Measurements from ENCODE around the gene MFSD11. TPM values are rescaled to one million over a fixed set of nuclear protein-coding genes. Genes with fewer than 3 reads are reported as not detected.

Gene MFSD11
- total RNA-seq, 1 experiment from 2014 or later = 16.6 TPM

DNA sequence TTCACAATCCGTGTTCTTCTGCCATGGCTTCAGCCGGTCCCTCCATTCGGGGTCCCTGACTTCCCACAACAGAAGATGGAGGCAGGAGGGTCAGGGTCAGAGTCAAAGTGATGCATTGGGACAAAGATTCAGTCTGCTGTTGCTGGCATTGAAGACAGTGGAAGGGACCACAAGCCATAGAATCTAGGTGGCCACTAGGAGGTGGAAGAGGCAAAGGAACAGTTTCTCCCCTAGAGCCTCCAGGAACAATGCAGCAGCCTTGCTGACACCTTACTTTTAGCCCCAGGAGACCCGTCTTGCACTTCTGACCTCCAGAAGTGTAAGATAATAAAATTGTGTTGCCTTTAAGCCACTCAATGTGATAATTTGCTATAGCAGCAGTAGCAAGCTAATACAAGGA lies 55.9 kb downstream of the MFSD11 start:
- H3K4me1 ChIP-seq (ENCODE audit: insufficient read depth, low read length) = peaks cover 30% of the 10 kb centered on the region
- ATAC-seq = peak; percentile 73
- ChIA-PET POLR2A (ENCODE audit: unreplicated experiment) (interaction anchor here (0.6 kb wide), 1 partner anchor 79 kb away, joined by 3 read pairs; no protein-coding TSS in a partner anchor), CTCF (interaction anchor here (0.7 kb wide), 1 partner anchor 272 kb away, joined by 7 read pairs; no protein-coding TSS in a partner anchor)
- H3K4me3 ChIP-seq (ENCODE audit: low read length) = no peak overlapping the region
- H3K4me2 ChIP-seq (ENCODE audit: low read length) = no peak overlapping the region
- H3K9ac ChIP-seq (ENCODE audit: low read length) = no peak overlapping the region
- no TSS peak for BruUV-seq (replicated peaks)
- no peak for TF ChIP-seq EZH2 (IDR thresholded peaks at IDR 0.05; ENCODE audit: low read length, unreplicated experiment)
- no peak for TF ChIP-seq EZH2phosphoT487 (IDR thresholded peaks at IDR 0.05; ENCODE audit: borderline replicate concordance, low read length)
- TF ChIP-seq, protein P1, sequence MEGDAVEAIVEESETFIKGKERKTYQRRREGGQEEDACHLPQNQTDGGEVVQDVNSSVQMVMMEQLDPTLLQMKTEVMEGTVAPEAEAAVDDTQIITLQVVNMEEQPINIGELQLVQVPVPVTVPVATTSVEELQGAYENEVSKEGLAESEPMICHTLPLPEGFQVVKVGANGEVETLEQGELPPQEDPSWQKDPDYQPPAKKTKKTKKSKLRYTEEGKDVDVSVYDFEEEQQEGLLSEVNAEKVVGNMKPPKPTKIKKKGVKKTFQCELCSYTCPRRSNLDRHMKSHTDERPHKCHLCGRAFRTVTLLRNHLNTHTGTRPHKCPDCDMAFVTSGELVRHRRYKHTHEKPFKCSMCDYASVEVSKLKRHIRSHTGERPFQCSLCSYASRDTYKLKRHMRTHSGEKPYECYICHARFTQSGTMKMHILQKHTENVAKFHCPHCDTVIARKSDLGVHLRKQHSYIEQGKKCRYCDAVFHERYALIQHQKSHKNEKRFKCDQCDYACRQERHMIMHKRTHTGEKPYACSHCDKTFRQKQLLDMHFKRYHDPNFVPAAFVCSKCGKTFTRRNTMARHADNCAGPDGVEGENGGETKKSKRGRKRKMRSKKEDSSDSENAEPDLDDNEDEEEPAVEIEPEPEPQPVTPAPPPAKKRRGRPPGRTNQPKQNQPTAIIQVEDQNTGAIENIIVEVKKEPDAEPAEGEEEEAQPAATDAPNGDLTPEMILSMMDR (conservative IDR thresholded peaks at IDR 0.05; ENCODE audit: low read depth, low read length) = peak; percentile 81
- no peaks in the 10 kb centered on the region for H4K20me1 ChIP-seq (ENCODE audit: low read length)
- peaks cover 4% of the 10 kb centered on the region for H3F3A ChIP-seq (ENCODE audit: low read length, unreplicated experiment)
- H3K27ac ChIP-seq (ENCODE audit: low read length) = no peak overlapping the region
- peak; percentile 79 for DNase-seq
- no peaks in the 10 kb centered on the region for H3K9me3 ChIP-seq (ENCODE audit: low read length)
- H3K36me3 ChIP-seq (ENCODE audit: low read depth, low read length) = no peaks in the 10 kb centered on the region
- H3K79me2 ChIP-seq (ENCODE audit: low read length) = no peaks in the 10 kb centered on the region
- no peaks in the 10 kb centered on the region for H3K9me2 ChIP-seq (replicated peaks; ENCODE audit: low read length)
- H3K27me3 ChIP-seq (ENCODE audit: low read length) = no peaks in the 10 kb centered on the region
- H2AFZ ChIP-seq (ENCODE audit: low read length) = no peak overlapping the region
- intact Hi-C loops (cut with micrococcal nuclease) = no loop called here

DNA sequence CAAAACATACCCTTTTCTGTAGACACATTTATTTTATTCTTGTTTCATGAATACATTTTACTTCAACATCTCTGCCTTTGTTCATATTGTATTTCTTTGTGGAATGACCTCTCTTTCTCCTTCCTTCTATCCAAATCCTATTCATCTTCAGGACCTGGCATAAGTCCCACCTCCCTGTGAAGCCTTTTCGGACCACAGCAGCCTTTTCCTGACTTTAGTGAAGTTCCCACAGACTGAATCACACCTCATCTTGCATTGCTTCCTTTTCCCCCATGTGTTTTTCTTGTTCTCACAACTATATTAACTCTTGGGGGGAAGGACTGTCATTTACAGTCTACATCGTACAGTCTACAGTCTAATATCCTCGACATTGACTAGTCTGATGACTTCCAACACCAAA lies 58.2 kb downstream of the MFSD11 start:
- no peak for ATAC-seq
- CTCF ChIA-PET = interaction anchor here (0.6 kb wide), 1 partner anchor 69 kb away, joined by 12 read pairs; no protein-coding TSS in a partner anchor
- TF ChIP-seq EZH2 (IDR thresholded peaks at IDR 0.05; ENCODE audit: low read length, unreplicated experiment) (no peak), EZH2phosphoT487 (IDR thresholded peaks at IDR 0.05; ENCODE audit: borderline replicate concordance, low read length) (no peak)
- TF ChIP-seq, protein P1 (conservative IDR thresholded peaks at IDR 0.05; ENCODE audit: low read depth, low read length) = no peak

GRCh38 chr17:76797241-76797840 lies 59.4 kb downstream of the MFSD11 start:
- Histone ChIP-seq H3K9ac (ENCODE audit: low read length) (no peak overlapping the region), H2AFZ (ENCODE audit: low read length) (peak overlapping the region; percentile 44), H3K36me3 (ENCODE audit: low read depth, low read length) (no peaks in the 10 kb centered on the region), H3K4me2 (ENCODE audit: low read length) (peak overlapping the region; percentile 55), H3K9me3 (ENCODE audit: low read length) (no peaks in the 10 kb centered on the region), H3K4me3 (ENCODE audit: low read length) (no peak overlapping the region), H3K4me1 (ENCODE audit: insufficient read depth, low read length) (peaks cover 16% of the 10 kb centered on the region), H4K20me1 (ENCODE audit: low read length) (no peaks in the 10 kb centered on the region), H3K9me2 (replicated peaks; ENCODE audit: low read length) (no peaks in the 10 kb centered on the region), H3F3A (ENCODE audit: low read length, unreplicated experiment) (no peaks in the 10 kb centered on the region), H3K79me2 (ENCODE audit: low read length) (no peaks in the 10 kb centered on the region), H3K27ac (ENCODE audit: low read length) (no peak overlapping the region), H3K27me3 (ENCODE audit: low read length) (no peaks in the 10 kb centered on the region)
- intact Hi-C loops (cut with micrococcal nuclease) = no loop called here
- ChIA-PET CTCF (interaction anchor here (0.6 kb wide), 1 partner anchor 30 kb away, joined by 4 read pairs; no protein-coding TSS in a partner anchor), POLR2A (ENCODE audit: unreplicated experiment) (interaction anchor here (0.7 kb wide), 1 partner anchor 202 kb away, joined by 7 read pairs; no protein-coding TSS in a partner anchor)
- peak; percentile 72 for ATAC-seq
- DNase-seq = peak; percentile 77
- no TSS peak for BruUV-seq (replicated peaks)
- no peak for TF ChIP-seq EZH2 (IDR thresholded peaks at IDR 0.05; ENCODE audit: low read length, unreplicated experiment)
- TF ChIP-seq EZH2phosphoT487 (IDR thresholded peaks at IDR 0.05; ENCODE audit: borderline replicate concordance, low read length) = no peak
- TF ChIP-seq, protein P1 (conservative IDR thresholded peaks at IDR 0.05; ENCODE audit: low read depth, low read length) = no peak

More for the DNA sequence above, 58.2 kb downstream of the MFSD11 start:
- intact Hi-C loops (cut with micrococcal nuclease) = loop anchor here (1.0 kb wide), 1 partner anchor 58 kb away; the partner anchor contains the start of gene MFSD11
- Histone ChIP-seq H3K4me3 (ENCODE audit: low read length) (no peak overlapping the region), H3K79me2 (ENCODE audit: low read length) (no peaks in the 10 kb centered on the region), H3K9me3 (ENCODE audit: low read length) (no peaks in the 10 kb centered on the region), H3K27me3 (ENCODE audit: low read length) (no peaks in the 10 kb centered on the region), H3K9me2 (replicated peaks; ENCODE audit: low read length) (no peaks in the 10 kb centered on the region), H3F3A (ENCODE audit: low read length, unreplicated experiment) (peaks cover 1% of the 10 kb centered on the region), H3K4me2 (ENCODE audit: low read length) (no peak overlapping the region), H3K36me3 (ENCODE audit: low read depth, low read length) (no peaks in the 10 kb centered on the region), H4K20me1 (ENCODE audit: low read length) (no peaks in the 10 kb centered on the region), H3K4me1 (ENCODE audit: insufficient read depth, low read length) (peaks cover 24% of the 10 kb centered on the region), H2AFZ (ENCODE audit: low read length) (no peak overlapping the region), H3K9ac (ENCODE audit: low read length) (no peak overlapping the region), H3K27ac (ENCODE audit: low read length) (no peak overlapping the region)
- POLR2A ChIA-PET (ENCODE audit: unreplicated experiment) = no interaction called here
- DNase-seq = no peak
- BruUV-seq (replicated peaks) = no TSS peak
